T47D (cell line): Measurements from ENCODE around the gene C10orf71.

Experiments used
- DNase-seq, 2 experiments: peaks; one replicate each; pipeline versions ENCODE4 v3.0.0 to v3.0.0-alpha.2; 2011 to 2012; ENCODE audit warnings: low read depth in 1 of 2, low spot score in 1 of 2
- JUND ChIP-seq: IDR thresholded peaks from 2 replicates; pipeline ENCODE4 v1.6.1; 2012; ENCODE audit warnings: low read depth
- in situ Hi-C: cut with HindIII; loops from 2 replicates; pipeline ENCODE4 v1.10.0; 2016; ENCODE audit warnings: low sequenced_read_pairs, low pct_unique_long_range_greater_than_20kb

C10orf71 gene

DNA sequence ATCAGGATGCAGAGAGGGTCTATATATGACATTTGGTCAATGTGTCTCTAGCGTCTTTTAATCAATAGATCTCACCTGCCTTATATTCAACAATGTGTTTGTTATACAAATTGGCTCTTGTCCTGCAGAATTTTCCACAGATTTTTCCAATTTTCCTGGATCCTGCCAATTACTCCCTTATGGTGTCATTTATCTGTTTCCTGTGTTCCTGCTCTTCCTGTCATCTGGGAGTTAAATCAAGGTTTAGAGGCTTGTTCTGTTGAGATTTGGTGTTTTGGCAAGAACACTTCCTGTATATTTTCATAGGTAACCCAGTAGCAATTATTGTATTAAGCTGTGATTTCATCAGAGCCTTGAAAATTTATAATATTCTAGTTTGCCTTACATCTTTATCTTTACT, 8.8 kb upstream of the C10orf71 start:
- TF ChIP-seq JUND, result no peak
- in situ Hi-C loops, result no loop called here
- no peak for DNase-seq

DNA sequence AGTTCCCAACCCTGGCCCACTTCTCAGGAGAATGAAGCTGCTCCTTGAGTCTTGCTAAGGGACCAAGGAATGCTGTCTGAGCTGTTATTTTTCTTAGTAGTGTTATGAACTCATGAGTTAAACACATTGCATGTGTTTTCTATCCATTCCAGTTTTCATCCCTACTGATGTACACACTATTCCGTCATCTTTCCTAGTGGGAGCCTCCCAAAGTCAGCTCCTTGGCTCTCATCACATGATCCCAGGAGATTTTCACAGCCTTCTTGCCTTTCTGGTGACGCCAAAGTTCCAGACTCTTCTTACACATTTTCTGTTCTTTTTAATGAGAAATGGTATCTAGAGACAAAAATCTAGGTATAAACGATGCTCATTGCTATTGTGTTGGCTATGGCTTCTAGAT, 8.4 kb upstream of the C10orf71 start:
- in situ Hi-C loops, result no loop called here
- TF ChIP-seq JUND, result no peak
- DNase-seq, result no peak

DNA sequence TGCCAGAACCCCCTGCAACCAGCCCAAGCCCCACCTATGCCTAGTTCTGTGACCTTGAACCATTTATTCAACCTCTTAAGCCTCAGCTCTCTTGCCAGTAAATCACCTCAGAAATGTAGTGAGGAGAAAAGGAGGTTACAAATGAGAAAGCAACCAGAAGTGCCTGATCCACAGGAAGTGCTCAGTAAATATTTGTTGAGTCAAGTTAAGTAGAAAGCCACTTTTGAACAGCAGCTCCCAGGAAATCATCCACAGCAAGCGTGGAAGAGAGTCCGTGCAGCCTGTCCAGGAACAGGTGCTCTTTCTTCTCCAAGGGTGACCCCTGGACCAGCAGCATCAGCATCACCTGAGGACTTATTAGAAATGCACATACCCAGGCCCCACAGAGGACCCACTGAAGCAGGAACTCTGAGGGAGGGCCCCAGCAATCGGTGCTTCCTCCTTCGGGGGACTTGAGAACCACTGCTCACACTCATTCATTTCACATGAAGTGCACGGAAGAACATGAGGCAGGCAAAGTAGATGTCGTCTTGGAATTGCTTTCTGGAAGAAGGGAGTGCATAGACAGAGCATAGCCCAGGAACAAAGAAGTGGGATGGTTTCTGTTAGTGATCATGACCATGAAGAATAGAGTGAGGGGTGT, 6.3 kb upstream of the C10orf71 start:
- no peak for TF ChIP-seq JUND
- in situ Hi-C loops, result no loop called here
- DNase-seq, result no peak

DNA sequence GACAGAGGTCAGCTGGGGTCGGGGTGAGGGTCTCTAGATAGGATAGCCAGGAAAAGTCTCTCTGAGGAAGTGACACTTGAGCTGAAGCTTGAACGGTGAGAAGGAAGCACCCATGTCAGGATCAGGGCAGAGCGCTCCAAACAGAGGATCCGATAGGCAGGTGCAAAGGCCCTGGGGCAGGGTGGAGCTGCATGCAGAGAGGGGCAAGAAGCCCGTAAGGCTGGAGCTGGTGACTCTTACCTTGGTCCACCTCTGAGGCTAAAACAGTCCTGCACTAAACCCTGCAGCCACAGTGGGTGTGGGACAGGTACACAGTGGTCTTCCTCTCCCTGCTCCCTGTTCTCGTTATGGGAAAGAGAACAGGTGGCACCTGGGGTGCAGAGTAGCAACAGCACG, 5.8 kb upstream of the C10orf71 start:
- no peak for TF ChIP-seq JUND
- in situ Hi-C loops, result no loop called here
- no peak for DNase-seq

DNA sequence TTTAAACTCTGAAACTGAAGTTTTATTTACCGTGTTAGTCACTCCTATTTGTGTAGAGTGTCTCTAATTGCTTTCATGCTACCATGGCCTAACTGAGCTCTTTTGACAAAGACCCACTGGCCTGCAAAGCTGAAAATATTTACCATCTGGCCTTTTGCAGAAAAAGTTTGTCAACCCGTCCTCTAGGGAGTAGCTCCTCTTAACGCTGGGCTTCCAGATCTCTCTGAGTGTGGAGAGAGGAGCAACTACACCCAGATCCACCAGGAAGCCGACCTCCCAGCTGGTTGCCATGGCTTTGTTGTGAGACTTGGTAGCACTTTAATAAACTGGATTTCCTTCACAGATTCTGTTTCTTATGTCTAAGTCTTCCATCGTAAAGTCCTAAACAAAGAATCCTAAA, 4.2 kb upstream of the C10orf71 start:
- no peak for TF ChIP-seq JUND
- in situ Hi-C loops, result no loop called here
- DNase-seq, result no peak

DNA sequence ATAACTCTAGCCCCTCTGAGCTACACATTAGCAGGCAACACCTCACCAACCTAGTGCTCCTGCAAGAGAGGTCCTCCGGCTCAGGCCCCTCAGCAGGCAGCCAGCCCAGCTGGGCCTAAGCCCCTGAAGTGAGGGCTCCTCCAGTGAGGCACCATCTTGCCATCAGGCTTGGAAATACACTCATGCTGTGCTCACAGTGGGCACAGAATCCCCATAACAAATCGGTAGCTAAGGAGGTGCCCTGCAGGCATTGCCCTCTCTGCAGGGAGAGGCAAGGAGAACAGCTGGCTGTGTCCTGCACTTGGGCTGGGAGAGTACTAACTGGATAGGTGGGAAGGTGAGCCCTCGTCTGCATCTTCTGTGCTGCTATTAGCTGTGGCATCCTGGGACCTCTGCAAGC, 3.7 kb upstream of the C10orf71 start:
- TF ChIP-seq JUND, result no peak
- no peak for DNase-seq
- in situ Hi-C loops, result no loop called here

DNA sequence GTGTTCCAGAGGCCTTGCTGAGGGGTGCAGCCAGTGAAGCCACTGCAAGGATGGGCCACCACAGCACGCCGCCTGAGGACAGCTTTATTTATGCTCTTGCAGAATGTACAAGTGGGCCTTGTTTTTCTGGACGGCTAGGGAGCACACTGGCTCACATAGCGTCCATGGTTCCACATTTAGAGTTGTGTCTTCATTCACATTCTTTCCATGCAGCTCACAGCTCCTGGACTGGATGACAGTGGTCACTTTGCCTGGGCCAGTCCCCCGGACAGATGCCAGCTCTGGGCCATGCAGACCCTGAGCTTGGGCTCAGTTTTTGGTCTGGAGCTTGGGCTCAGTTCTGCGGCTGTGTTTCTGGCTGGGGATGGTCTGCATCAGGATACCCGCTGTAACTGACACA, 2.6 kb upstream of the C10orf71 start:
- DNase-seq, result no peak
- TF ChIP-seq JUND, result no peak
- in situ Hi-C loops, result no loop called here

DNA sequence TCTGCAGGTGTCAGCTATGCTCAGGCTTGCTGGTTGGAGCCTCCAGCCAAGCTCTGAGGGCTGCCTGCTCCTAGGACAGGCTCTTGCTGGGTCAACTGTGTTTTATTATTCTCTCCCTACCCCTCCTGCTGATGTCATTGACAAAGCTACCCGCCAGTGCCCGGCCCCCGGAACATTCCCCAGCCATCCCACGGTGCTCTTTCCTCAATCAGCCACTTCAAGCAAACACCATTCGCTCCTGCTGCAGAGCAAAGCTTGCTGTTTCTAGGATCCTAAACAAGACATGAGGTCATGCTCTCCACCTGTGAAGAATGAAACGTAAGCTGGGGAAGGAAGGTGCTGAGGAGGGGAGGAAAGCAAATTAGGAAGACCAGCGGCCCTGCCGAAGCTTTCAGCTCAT, 2.1 kb upstream of the C10orf71 start:
- no peak for DNase-seq
- in situ Hi-C loops, result no loop called here
- TF ChIP-seq JUND, result no peak

DNA sequence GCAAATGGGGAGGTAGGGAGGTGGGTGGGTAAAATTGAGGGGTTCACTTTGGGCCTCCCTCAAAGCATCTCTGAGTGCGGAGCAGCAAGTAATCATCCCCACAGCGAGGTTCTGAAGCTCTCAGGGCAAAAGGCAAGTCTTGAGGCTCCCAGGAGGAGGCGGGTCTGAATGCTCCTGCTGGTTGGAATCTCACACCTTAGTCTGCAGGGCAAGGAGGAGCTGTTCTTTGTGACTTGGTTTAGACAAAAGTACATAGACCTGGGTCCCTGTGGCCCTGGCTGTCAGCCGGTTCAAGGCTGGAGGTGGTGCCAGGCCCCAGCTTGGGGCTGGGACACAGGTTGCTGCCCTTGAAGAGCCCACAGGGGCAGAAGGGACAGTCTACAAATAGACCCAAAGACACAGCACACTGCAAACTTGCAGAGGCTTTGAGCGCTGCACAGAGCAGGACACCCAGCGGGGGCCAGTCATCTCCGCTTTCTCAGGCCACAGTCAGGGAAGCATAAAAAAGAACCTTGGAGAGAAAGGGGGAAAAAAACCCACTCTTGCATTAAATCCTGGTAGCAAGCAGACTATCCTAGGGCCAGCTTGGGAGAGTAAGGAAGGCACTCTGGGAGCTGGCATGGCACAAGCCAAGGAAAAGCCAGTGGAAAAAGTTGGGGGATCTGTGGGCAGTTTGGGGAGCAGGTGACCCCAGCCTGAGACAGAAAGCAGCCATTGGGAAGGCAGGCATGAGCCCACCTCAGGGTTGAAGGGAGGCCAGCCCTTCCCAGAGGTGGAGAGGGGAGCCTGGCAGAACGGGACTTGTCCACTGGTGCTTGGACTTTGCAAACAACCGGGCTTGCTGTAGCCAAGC, 926 bp upstream of the C10orf71 start:
- no peak for DNase-seq
- in situ Hi-C loops, result no loop called here
- TF ChIP-seq JUND, result no peak

DNA sequence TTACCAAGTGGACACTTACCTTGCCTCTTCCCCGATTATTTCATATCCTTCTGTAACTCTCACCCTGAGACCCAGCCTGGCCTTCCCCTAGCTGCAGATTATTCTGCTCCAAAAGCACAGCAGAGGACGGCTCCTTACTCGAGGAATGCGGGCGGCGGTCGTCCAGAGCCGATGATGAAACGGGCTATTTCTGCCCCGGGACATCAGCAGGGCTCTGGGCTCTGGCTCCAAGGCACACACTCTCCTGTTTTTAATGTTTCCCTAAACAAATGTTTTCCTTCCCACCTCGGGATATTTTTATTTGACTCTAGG, 343 bp upstream of the C10orf71 start:
- in situ Hi-C loops, result no loop called here
- no peak for DNase-seq
- TF ChIP-seq JUND, result no peak

DNA sequence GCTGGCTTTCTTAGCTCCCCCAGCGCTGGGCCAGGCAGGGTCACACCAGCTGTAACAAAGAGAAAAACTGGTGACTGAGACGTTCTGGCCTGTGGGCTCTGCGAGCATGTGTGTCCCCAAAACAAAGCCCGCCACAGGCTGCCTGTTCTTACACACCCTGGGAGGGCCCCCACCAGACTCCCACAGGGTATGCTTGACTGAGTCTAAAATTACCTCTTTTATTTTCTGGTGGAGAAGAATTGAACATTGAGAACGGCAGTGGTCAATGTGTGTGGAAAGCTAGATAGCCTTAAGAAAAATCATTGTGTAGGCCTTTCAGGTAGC, 808 bp downstream of the C10orf71 start:
- TF ChIP-seq JUND, result no peak
- DNase-seq, result no peak
- in situ Hi-C loops, result no loop called here

DNA sequence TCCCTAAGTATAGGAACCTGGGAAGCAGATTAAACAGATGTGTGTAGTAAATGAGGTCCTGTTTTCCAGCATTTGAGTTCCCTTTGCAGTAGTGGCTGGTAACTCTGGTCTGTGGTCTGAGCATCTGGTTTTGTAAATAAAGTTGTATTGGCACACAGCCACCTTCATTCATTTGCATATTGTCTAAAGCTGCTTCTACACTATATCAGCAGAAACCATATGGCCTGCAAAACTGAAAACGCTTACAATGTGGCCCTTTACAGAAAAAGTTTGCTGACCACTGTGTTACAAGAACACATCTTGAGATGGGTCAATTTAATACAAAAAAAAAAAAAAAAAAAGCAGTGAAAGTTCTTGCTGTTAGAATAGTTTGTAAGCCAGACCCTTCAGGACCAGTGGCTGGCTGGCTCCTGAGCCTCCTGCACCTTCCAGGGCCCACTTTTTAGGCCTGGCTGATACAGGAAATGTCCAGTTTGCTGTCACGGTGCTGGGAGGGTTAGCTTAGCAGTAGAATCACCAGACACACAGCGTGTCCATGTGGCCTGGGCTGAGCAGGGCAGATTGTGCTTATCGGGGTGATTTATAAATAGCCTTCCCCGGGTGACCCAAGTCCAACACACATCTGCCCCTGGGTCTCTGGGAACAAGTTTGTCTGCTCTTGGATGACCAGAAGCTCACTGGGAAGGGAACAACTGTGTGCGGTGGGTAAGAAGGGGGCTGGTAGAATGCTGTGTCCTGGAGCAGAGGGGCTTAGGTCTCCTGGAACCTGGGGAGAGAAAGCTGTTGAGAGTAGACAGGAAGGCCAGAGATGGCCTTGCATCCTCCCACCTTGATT, 1.4 kb downstream of the C10orf71 start:
- no peak for TF ChIP-seq JUND
- in situ Hi-C loops, result no loop called here
- no peak for DNase-seq

DNA sequence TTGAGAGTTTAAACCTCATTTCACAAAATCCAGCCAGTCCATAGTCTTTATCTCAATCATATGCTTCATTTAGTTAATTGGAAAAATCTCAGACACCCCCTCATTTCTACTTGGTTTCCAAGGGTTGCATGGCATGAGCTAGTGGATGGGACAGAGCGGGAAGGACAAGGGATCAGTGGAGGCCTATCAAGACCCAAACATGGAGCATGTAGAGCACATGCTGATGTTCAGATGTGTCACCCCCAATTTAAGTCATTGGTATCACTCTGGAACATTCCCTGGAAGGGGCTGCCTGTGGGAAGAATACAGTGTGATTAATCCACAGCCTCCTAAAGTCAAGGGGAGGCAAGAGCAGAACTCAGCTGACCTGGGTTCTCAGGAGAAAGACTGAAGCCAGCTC, 2.3 kb downstream of the C10orf71 start:
- DNase-seq, result no peak
- TF ChIP-seq JUND, result no peak
- in situ Hi-C loops, result no loop called here
